Measurements from ENCODE around the gene INPP5D. TPM values are rescaled to one million over a fixed set of nuclear protein-coding genes. Genes with fewer than 3 reads are reported as not detected.
"Not testable (repeated sequence)": the region's sequence is repeated elsewhere in the genome, so short reads cannot be mapped to it uniquely, and the experiment has no call there.

Gene INPP5D
- total RNA-seq, 1 donor from 2014 or later = 18.3 TPM

DNA sequence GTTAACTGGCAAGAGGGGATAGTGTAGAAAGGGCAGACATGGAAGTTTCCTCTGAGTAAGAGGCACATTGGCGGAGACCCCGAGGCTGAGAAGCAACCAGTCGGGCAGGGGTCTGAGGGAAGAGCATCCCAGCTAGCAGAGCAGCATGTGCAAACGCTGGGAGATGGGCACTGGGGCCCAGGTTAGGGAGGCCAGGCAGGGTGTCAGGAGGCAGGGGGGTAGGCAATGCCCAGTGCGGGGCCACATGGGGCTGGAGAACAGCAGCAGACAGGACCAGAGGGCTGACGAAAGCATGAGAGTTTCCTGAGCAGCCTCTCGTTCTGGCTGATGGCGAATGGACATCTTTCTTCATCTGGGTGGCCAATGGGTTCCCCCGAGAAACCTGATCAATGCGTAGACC, 88.2 kb downstream of the INPP5D start:
- H3K4me3 Mint-ChIP-seq = no peak overlapping the region
- H3K4me1 Mint-ChIP-seq (ENCODE audit: unreplicated experiment) = no peaks in the 10 kb centered on the region
- no peaks in the 10 kb centered on the region for H3K9me3 Mint-ChIP-seq
- H3K36me3 Mint-ChIP-seq = no peaks in the 10 kb centered on the region
- DNase-seq (ENCODE audit: extremely low spot score, unreplicated experiment) = no peak
- H3K27me3 Mint-ChIP-seq = peaks cover 4% of the 10 kb centered on the region
- TF ChIP-seq, protein P1, sequence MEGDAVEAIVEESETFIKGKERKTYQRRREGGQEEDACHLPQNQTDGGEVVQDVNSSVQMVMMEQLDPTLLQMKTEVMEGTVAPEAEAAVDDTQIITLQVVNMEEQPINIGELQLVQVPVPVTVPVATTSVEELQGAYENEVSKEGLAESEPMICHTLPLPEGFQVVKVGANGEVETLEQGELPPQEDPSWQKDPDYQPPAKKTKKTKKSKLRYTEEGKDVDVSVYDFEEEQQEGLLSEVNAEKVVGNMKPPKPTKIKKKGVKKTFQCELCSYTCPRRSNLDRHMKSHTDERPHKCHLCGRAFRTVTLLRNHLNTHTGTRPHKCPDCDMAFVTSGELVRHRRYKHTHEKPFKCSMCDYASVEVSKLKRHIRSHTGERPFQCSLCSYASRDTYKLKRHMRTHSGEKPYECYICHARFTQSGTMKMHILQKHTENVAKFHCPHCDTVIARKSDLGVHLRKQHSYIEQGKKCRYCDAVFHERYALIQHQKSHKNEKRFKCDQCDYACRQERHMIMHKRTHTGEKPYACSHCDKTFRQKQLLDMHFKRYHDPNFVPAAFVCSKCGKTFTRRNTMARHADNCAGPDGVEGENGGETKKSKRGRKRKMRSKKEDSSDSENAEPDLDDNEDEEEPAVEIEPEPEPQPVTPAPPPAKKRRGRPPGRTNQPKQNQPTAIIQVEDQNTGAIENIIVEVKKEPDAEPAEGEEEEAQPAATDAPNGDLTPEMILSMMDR (conservative IDR thresholded peaks at IDR 0.05) = no peak
- H3K27ac Mint-ChIP-seq = no peak overlapping the region

DNA sequence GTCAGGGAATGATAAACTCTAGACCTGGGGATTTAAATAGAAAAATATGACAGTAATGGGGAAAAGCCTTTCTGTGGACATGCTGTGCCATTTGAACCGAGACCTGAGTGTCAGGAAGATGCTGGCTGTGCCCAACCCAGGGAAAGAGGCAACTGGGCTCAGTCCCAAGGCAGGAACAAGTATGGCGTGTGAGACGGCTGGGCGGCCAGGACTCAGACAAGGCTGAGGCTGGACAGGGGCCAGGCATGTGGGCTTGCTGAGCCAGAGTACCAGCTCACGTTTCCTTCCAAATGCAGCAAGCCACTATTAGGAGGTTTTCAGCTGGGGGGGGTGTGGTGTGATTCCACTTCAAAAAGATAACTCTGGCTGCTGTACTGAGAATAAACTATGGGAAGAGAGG, 92.4 kb downstream of the INPP5D start:
- DNase-seq (ENCODE audit: extremely low spot score, unreplicated experiment) = no peak
- Mint-ChIP-seq H3K36me3 (peaks cover 2% of the 10 kb centered on the region), H3K4me3 (no peak overlapping the region), H3K4me1 (ENCODE audit: unreplicated experiment) (no peaks in the 10 kb centered on the region), H3K27ac (no peak overlapping the region), H3K27me3 (no peaks in the 10 kb centered on the region), H3K9me3 (no peaks in the 10 kb centered on the region)
- TF ChIP-seq, protein P1 (conservative IDR thresholded peaks at IDR 0.05) = no peak

DNA sequence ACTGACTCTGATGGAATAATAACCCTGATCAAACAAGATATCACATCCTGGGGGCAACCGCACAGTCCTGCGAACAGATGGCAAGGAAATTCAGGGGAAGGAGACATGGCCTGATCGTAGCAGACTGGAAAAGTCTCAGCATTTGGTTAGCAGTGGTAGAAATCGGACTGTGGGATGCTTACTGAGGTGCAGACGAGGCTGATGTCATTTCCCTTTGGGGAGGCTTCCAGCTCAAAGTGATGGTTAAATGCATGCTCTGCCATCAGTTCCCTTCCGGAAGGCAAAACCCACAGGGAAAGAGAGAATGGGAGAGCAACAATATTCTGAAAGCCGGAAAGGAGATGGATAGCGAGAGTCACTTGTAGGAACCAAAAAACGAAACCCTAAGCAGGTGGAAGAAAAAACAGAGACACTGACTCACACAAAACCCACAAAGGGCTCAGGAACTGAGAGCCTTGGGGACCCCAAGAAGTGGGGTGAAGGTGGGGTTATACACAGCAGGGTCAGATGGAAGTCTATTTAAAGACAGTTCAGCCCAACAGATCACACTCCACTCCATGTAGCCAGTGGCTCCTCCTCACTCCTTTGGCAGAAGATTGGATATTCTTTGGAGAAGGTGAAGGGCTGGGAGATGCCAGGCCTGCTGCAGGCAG, 93.1 kb downstream of the INPP5D start:
- Mint-ChIP-seq H3K4me1 (ENCODE audit: unreplicated experiment) (no peaks in the 10 kb centered on the region), H3K36me3 (peaks cover 3% of the 10 kb centered on the region), H3K27ac (no peak overlapping the region), H3K9me3 (no peaks in the 10 kb centered on the region), H3K27me3 (no peaks in the 10 kb centered on the region), H3K4me3 (no peak overlapping the region)
- DNase-seq (ENCODE audit: extremely low spot score, unreplicated experiment) = no peak
- TF ChIP-seq, protein P1 (conservative IDR thresholded peaks at IDR 0.05) = no peak

DNA sequence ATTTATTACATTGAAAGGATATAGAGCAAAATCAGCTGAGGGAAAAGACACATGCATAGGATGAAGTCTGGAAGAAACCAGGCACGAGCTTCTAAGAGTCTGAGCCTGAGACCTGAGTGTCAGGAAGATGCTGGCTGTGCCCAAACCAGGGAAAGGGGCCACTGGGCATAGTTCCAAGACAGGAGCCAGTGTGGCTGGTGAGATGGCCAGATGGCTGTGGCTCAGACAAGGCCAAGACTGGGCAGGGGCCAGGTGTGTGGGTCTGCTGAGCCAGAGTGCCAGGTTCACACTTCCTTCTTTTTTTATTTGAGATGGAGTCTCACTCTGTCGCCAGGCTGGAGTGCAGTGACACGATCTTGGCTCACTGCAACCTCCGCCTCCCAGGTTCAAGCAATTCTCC, 95.9 kb downstream of the INPP5D start:
- Mint-ChIP-seq H3K9me3 (no peaks in the 10 kb centered on the region), H3K4me3 (no peak overlapping the region), H3K27me3 (no peaks in the 10 kb centered on the region), H3K4me1 (ENCODE audit: unreplicated experiment) (no peaks in the 10 kb centered on the region), H3K36me3 (peaks cover 3% of the 10 kb centered on the region), H3K27ac (no peak overlapping the region)
- DNase-seq (ENCODE audit: extremely low spot score, unreplicated experiment) = no peak
- TF ChIP-seq, protein P1 (conservative IDR thresholded peaks at IDR 0.05) = no peak

DNA sequence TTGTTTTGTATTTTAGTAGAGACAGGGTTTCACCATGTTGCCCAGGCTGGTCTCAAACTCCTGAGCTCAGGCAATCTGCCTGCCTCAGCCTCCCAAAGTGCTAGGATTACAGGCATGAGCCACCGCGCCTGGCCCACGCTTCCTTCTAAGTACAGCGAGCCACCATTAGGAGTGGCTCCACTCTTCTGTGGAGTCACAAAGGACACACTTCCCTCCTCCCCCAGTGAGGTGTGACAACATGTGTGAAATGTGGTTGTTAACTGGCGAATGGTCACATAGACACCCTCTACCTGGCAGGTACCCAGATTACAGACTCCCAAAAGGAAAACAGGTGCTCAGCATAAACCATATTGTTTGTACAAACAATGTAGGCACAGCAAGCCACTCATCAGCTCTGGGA, 96.3 kb downstream of the INPP5D start:
- not testable (repeated sequence) for H3K27me3 Mint-ChIP-seq; H3K4me1 Mint-ChIP-seq (ENCODE audit: unreplicated experiment); H3K4me3 Mint-ChIP-seq; H3K36me3 Mint-ChIP-seq; DNase-seq (ENCODE audit: extremely low spot score, unreplicated experiment); H3K9me3 Mint-ChIP-seq; H3K27ac Mint-ChIP-seq

DNA sequence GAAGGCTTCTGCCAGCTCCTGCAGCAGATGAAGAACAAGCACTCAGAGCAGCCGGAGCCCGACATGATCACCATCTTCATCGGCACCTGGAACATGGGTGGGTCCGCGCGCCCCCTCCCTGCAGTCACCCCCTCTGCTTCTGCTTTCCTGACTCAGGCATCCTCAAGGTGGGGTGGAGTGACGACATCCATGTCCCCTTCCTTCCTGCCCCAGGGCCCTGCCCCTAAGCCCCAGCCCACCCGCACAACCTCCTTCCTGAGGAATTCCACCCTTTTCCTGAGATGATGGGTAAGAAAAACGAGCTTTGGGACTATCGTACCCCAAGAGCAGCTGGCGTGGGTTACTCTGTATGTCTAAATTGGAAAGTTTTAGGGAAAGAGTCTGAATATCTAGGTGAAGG, 101.6 kb downstream of the INPP5D start:
- no peaks in the 10 kb centered on the region for H3K27me3 Mint-ChIP-seq
- H3K4me1 Mint-ChIP-seq (ENCODE audit: unreplicated experiment) = peaks cover 4% of the 10 kb centered on the region
- no peak overlapping the region for H3K4me3 Mint-ChIP-seq
- DNase-seq (ENCODE audit: extremely low spot score, unreplicated experiment) = no peak
- TF ChIP-seq, protein P1 (conservative IDR thresholded peaks at IDR 0.05) = no peak
- peaks cover 3% of the 10 kb centered on the region for H3K36me3 Mint-ChIP-seq
- H3K9me3 Mint-ChIP-seq = no peaks in the 10 kb centered on the region
- no peak overlapping the region for H3K27ac Mint-ChIP-seq
